PFSK-1 (cell line): ENCODE data around the gene DEPDC4.

Experiments
- POLR2AphosphoS5 ChIP-seq: IDR thresholded peaks from 2 replicates; pipeline ENCODE4 v1.6.1; 2012; ENCODE audit warnings: low read depth, mild to moderate bottlenecking, control low read depth, low read length, moderate library complexity
- TAF1 ChIP-seq: IDR thresholded peaks from 2 replicates; pipeline ENCODE4 v1.6.1; 2012; ENCODE audit warnings: low read length, control low read depth, borderline replicate concordance; ENCODE audit not compliant: insufficient read depth
- TF ChIP-seq, protein P1 (sequence below), 2 experiments: IDR thresholded peaks; 2 replicates each; pipeline versions ENCODE4 v1.6.1 to v1.8.0; 2011 to 2012; ENCODE audit warnings: low read depth in 2 of 2, low read length in 2 of 2, control low read depth in 1 of 2, inconsistent platforms in 1 of 2, mild to moderate bottlenecking in 1 of 2, moderate library complexity in 1 of 2; ENCODE audit not compliant: insufficient read depth in 1 of 2

DNA sequence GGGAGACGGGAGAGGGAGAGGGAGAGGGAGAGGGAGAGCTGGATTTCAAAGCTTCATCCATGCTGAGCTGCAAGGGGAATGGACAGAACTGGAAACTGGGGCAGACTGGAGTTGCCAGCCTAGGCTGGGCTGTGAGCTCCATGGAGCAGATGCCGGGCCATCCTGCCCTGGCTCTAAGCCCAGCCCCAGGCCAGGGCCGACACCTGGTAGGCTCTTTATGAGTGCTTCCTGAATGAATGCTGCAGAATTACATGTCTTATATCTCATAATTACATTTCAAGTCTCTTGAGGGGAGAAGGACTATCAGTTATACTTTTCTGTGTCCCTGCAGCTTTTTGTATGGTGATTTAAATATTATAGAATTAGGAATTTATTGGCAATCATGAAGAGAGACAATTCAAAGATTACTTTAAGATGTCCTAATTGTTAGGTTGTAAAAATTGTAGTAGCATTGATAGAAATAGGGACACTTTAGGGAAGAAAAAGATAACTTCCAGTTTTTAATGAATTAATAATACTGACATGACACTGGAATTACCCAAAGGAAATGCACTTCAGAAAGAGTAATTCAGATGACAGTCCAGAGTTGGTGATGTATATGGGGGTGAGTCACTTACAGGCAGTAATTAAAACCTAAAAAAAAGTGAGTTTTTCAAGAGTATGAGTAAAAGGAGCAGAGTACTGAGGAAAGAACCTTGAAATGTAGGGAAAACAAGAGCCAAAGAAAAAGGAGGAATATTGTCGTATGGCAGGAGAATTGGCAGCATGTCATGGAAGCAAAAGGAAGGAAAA, 29.1 kb upstream of the DEPDC4 start:
- TF ChIP-seq POLR2AphosphoS5: no peak
- TF ChIP-seq, protein P1, sequence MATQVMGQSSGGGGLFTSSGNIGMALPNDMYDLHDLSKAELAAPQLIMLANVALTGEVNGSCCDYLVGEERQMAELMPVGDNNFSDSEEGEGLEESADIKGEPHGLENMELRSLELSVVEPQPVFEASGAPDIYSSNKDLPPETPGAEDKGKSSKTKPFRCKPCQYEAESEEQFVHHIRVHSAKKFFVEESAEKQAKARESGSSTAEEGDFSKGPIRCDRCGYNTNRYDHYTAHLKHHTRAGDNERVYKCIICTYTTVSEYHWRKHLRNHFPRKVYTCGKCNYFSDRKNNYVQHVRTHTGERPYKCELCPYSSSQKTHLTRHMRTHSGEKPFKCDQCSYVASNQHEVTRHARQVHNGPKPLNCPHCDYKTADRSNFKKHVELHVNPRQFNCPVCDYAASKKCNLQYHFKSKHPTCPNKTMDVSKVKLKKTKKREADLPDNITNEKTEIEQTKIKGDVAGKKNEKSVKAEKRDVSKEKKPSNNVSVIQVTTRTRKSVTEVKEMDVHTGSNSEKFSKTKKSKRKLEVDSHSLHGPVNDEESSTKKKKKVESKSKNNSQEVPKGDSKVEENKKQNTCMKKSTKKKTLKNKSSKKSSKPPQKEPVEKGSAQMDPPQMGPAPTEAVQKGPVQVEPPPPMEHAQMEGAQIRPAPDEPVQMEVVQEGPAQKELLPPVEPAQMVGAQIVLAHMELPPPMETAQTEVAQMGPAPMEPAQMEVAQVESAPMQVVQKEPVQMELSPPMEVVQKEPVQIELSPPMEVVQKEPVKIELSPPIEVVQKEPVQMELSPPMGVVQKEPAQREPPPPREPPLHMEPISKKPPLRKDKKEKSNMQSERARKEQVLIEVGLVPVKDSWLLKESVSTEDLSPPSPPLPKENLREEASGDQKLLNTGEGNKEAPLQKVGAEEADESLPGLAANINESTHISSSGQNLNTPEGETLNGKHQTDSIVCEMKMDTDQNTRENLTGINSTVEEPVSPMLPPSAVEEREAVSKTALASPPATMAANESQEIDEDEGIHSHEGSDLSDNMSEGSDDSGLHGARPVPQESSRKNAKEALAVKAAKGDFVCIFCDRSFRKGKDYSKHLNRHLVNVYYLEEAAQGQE (IDR thresholded peaks at IDR 0.05; ENCODE audit: insufficient read depth in 1 of 2, low read depth in 2 of 2, low read length in 2 of 2): no peak
- no peak for TF ChIP-seq TAF1
